T-helper 2 cell treated with Interferon-gamma antibody and Interleukin-4, amounts not matched to agents 5 μg/mL and 100 μg/mL, for 36 hours (primary cell): Measurements from ENCODE around the gene GCLM.
"Not testable (repeated sequence)": the region's sequence is repeated elsewhere in the genome, so short reads cannot be mapped to it uniquely, and the experiment has no call there.

Experiments
- DNase-seq: peaks from one replicate; pipeline ENCODE4 v3.0.0; 2021; ENCODE audit warnings: low spot score
- H3K27ac Mint-ChIP-seq: one replicate; pipeline ENCODE4 v1.8.0; 2021; ENCODE audit warnings: mild to moderate bottlenecking, mixed read lengths
- H3K27me3 Mint-ChIP-seq: one replicate; pipeline ENCODE4 v1.8.0; 2021; ENCODE audit warnings: low read depth, mixed read lengths
- H3K36me3 Mint-ChIP-seq: one replicate; pipeline ENCODE4 v1.8.0; 2021; ENCODE audit warnings: low read depth, mixed read lengths
- H3K4me1 Mint-ChIP-seq: one replicate; pipeline ENCODE4 v1.8.0; 2021; ENCODE audit warnings: low read depth, mixed read lengths
- H3K4me3 Mint-ChIP-seq: one replicate; pipeline ENCODE4 v1.8.0; 2022; ENCODE audit warnings: mild to moderate bottlenecking, moderate library complexity, mixed read lengths
- H3K9me3 Mint-ChIP-seq: one replicate; pipeline ENCODE4 v1.8.0; 2021; ENCODE audit warnings: mixed read lengths

Gene GCLM

GRCh38 chr1:93909146-93910050, at the start of gene GCLM:
GCLM (minus strand) TSS chr1:93909430; CDS start chr1:93909163, 267 bp downstream.
- Mint-ChIP-seq H3K4me1 (peaks cover 33% of the 10 kb centered on the region), H3K27me3 (peaks cover 26% of the 10 kb centered on the region), H3K36me3 (peaks cover 5% of the 10 kb centered on the region), H3K4me3 (peak within 1 kb of the TSS; percentile 85), H3K27ac (peak within 1 kb of the TSS; percentile 82), H3K9me3 (peaks cover 5% of the 10 kb centered on the region)
- peak; percentile 92 for DNase-seq

GRCh38 chr1:93958726-93959100, 49.5 kb upstream of the GCLM start:
- Mint-ChIP-seq H3K27ac (no peak overlapping the region), H3K9me3 (peaks cover 33% of the 10 kb centered on the region)
- no peak for DNase-seq

DNA sequence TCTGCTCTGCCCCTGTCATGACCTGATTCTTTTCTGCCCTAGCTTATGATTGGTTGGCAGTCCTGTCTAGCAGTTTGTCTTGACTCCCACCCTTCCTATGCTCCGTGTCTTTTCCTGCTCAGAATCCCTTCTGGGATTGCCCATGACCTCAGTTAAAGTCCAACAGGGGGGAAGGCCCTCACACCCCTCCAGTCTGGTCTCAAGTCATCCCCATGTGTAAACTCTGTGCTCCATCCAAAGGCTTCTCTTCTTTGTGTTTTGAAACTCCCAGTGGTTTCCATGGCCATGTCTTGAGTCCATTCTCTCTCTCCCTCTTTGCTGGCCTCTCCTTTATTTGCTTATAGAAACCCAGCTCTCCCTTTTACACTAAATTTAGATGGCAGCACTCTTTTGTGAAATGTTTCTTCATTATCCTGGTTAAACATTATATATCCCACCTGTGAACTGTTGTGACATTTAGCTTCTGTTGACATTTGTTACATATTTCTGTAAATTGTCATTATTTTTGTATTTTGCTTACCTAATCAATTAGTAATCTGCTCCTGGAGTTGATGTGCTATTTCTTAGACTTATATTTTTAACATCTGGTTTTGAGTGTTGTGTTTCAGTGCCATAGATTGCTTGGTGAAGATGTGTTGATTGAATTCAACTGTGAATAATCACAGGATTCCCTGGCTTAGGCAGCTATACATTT, 48.9 kb upstream of the GCLM start:
- H3K4me3 Mint-ChIP-seq, result no peak overlapping the region
- peaks cover 4% of the 10 kb centered on the region for H3K27me3 Mint-ChIP-seq
- no peak for DNase-seq
- H3K9me3 Mint-ChIP-seq, result peaks cover 33% of the 10 kb centered on the region
- no peaks in the 10 kb centered on the region for H3K36me3 Mint-ChIP-seq
- no peak overlapping the region for H3K27ac Mint-ChIP-seq
- H3K4me1 Mint-ChIP-seq, result no peaks in the 10 kb centered on the region

More at GRCh38 chr1:93958726-93959100, 49.5 kb upstream of the GCLM start:
- H3K27me3 Mint-ChIP-seq, result peaks cover 4% of the 10 kb centered on the region
- no peaks in the 10 kb centered on the region for H3K36me3 Mint-ChIP-seq
- no peak overlapping the region for H3K4me3 Mint-ChIP-seq
- H3K4me1 Mint-ChIP-seq, result no peaks in the 10 kb centered on the region

- Mint-ChIP-seq H3K4me3 (no peak overlapping the region), H3K27ac (no peak overlapping the region), H3K9me3 (peaks cover 47% of the 10 kb centered on the region), H3K4me1 (no peaks in the 10 kb centered on the region), H3K36me3 (no peaks in the 10 kb centered on the region), H3K27me3 (peaks cover 4% of the 10 kb centered on the region)
- DNase-seq, result no peak
These were observed 46.5 kb upstream of the GCLM start for GRCh38 chr1:93955765-93956164.

DNA sequence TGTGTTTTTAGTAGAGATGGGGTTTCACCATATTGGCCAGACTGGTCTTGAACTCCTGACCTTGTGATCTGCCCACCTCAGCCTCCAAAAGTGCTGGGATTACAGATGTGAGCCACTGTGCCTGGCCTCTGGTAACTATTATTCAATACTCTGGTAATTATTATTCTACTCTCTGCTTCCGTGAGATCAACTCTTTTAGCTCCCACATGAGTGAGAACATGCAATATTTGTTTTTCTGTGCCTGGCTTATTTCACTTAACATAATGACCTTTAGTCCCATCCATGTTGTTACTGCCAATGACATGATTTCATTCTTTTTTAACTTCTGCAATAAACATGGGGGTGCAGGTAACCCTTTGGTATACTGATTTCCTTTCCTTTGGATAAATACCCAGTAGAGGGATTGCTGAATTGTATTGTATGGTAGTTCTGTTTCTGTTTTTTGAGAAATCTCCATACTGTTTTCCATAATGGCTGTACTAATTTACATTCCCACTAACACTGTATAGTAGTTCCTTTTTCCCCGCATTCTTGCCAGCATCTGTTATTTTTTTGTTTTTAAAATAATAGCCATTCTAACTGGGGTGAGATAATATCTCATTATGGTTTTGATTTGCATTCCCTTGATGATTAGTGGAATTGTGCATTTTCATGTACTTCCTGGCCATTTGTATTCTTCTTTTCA, 37.9 kb upstream of the GCLM start:
- not testable (repeated sequence) for H3K27ac Mint-ChIP-seq, DNase-seq, H3K4me3 Mint-ChIP-seq, H3K4me1 Mint-ChIP-seq, H3K9me3 Mint-ChIP-seq, H3K36me3 Mint-ChIP-seq
- peaks cover 10% of the 10 kb centered on the region for H3K27me3 Mint-ChIP-seq

DNA sequence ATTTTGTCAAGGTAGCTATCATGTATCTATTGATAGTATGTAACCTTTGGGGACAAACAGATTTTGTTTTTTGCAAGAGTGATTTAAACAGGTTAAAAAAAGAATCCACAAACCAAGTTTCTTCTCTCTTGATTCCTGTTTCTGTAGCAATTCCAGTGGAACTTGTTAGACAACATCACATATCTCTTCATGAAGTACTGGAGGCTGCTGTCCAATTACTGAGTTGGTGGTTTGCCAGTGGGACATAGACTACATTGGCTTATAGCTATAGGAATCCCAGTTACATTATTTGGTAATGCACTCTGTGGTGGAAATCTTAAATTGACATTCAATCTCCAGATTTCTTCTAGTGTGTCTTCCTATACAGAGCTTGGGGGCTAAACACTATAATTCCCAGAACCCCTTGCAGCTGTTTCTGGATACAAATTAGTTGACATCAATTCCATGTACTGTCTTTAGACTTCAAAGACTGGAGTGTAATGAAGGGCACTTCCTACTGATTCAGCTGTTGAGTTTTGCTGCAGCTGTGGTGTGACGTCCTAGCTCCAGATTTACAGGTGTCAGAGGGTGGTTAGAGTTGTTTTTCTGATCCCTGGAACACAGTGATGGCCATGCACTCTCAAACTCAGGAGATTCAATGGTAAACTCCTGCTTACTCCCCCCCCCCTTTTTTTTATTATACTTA, 29.4 kb upstream of the GCLM start:
- Mint-ChIP-seq H3K4me3 (no peak overlapping the region), H3K27ac (no peak overlapping the region), H3K27me3 (no peaks in the 10 kb centered on the region), H3K4me1 (no peaks in the 10 kb centered on the region), H3K36me3 (no peaks in the 10 kb centered on the region), H3K9me3 (peaks cover 6% of the 10 kb centered on the region)
- no peak for DNase-seq

- H3K4me3 Mint-ChIP-seq, result no peak overlapping the region
- H3K9me3 Mint-ChIP-seq, result peaks cover 6% of the 10 kb centered on the region
- no peaks in the 10 kb centered on the region for H3K36me3 Mint-ChIP-seq
- H3K4me1 Mint-ChIP-seq, result no peaks in the 10 kb centered on the region
- no peak for DNase-seq
- H3K27me3 Mint-ChIP-seq, result no peaks in the 10 kb centered on the region
- no peak overlapping the region for H3K27ac Mint-ChIP-seq
These were observed 28.8 kb upstream of the GCLM start for GRCh38 chr1:93937997-93938396.

DNA sequence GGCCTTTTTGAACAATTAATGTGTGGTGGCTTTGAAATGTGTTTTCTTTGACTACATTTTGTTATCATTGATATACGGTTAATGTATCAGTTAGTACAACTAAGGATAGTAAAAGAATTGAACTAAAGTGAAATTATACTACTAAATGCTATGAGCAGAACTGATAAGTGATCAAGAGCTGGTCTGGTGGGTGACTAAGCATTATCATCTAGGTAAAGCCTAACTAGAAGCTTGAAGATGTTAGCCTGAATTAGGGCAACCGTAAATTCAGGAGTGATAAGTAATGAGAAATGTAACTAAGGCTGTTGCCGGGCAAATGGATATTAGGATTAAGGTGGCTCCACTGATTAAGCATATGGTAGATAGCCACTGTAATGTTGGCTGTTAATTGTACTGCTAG, 16.0 kb upstream of the GCLM start:
- H3K4me1 Mint-ChIP-seq, result peaks cover 3% of the 10 kb centered on the region
- peaks cover 21% of the 10 kb centered on the region for H3K27me3 Mint-ChIP-seq
- no peak overlapping the region for H3K27ac Mint-ChIP-seq
- no peak overlapping the region for H3K4me3 Mint-ChIP-seq
- DNase-seq, result no peak
- no peaks in the 10 kb centered on the region for H3K36me3 Mint-ChIP-seq
- H3K9me3 Mint-ChIP-seq, result peaks cover 3% of the 10 kb centered on the region

DNA sequence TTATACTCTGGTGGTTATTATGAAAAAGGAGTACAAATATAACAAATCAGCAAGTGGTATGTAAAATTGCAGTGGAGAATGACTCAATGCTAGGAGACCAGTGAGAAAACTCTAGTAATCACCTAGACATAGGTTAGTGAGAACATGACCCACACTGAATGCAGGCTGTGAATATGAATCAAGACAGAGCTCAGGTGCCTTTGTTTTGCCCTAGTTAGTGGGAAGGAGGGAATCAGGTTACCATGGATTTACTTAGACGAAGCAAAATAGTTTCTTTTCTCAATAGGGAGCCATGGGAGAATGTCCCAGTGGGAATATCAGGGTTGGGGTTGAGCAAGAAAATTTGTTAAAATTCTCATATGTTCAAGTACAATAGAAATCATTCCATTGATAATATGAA, 10.6 kb upstream of the GCLM start:
- Mint-ChIP-seq H3K27me3 (peaks cover 25% of the 10 kb centered on the region), H3K9me3 (no peaks in the 10 kb centered on the region), H3K4me3 (no peak overlapping the region), H3K27ac (no peak overlapping the region), H3K4me1 (no peaks in the 10 kb centered on the region), H3K36me3 (no peaks in the 10 kb centered on the region)
- DNase-seq, result no peak

DNA sequence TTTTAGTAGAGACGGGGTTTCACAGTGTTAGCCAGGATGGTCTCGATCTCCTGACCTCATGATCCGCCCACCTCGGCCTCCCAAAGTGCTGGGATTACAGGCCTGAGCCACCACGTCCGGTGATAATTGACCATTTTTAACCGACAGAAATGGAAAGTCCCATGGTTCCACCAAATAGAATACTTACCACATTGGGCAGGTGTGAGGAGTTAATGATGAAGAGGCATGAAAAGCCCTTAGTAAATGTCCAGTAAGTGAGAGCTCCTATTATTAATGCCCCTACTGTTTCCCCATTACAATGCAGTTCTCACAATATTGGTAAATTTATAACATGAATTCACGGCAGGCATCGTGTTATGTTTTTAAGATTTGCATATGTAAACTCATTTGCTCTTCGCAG, 8.1 kb upstream of the GCLM start:
- H3K4me1 Mint-ChIP-seq, result no peaks in the 10 kb centered on the region
- H3K27ac Mint-ChIP-seq, result no peak overlapping the region
- H3K27me3 Mint-ChIP-seq, result peaks cover 41% of the 10 kb centered on the region
- H3K36me3 Mint-ChIP-seq, result no peaks in the 10 kb centered on the region
- no peaks in the 10 kb centered on the region for H3K9me3 Mint-ChIP-seq
- no peak for DNase-seq
- no peak overlapping the region for H3K4me3 Mint-ChIP-seq

DNA sequence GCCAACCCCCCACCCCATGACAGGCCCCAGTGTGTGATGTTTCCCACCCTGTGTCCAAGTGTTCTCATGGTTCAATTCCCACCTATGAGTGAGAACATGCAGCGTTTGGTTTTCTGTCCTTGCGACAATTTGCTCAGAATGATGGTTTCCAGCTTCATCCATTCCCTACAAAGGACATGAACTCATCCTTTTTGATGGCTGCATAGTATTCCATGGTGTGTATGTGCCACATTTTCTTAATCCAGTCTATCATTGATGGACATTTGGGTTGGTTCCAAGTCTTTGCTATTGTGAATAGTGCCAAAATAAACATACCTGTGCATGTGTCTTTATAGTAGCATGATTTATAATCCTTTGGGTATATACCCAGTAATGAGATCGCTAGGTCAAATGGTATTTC, 1.6 kb upstream of the GCLM start:
- not testable (repeated sequence) for H3K9me3 Mint-ChIP-seq, H3K36me3 Mint-ChIP-seq, H3K27ac Mint-ChIP-seq, H3K4me3 Mint-ChIP-seq, DNase-seq
- Mint-ChIP-seq H3K4me1 (peaks cover 26% of the 10 kb centered on the region), H3K27me3 (peaks cover 36% of the 10 kb centered on the region)

DNA sequence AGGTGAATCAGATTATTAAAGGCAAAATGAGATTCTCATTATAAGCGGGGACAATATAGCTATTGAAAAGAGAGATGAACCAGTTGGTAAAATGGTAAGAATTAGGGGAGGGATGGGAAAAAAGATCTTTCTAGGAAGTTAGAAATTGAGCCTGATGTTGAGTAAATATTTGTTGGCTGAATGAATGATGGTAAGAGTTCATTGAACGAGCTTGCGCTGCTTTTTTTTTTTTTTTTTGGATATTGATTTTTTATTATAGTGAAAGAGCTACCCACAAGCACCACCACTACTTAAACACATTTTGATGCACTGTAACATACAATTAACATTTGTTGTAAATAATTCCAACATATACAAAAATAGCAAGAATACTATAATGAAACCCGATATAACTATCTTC, 1.1 kb upstream of the GCLM start:
- Mint-ChIP-seq H3K4me1 (peaks cover 28% of the 10 kb centered on the region), H3K36me3 (peaks cover 5% of the 10 kb centered on the region), H3K27me3 (peaks cover 33% of the 10 kb centered on the region), H3K4me3 (peak overlapping the region; percentile 81), H3K9me3 (peaks cover 5% of the 10 kb centered on the region), H3K27ac (peak overlapping the region; percentile 71)
- DNase-seq, result no peak

DNA sequence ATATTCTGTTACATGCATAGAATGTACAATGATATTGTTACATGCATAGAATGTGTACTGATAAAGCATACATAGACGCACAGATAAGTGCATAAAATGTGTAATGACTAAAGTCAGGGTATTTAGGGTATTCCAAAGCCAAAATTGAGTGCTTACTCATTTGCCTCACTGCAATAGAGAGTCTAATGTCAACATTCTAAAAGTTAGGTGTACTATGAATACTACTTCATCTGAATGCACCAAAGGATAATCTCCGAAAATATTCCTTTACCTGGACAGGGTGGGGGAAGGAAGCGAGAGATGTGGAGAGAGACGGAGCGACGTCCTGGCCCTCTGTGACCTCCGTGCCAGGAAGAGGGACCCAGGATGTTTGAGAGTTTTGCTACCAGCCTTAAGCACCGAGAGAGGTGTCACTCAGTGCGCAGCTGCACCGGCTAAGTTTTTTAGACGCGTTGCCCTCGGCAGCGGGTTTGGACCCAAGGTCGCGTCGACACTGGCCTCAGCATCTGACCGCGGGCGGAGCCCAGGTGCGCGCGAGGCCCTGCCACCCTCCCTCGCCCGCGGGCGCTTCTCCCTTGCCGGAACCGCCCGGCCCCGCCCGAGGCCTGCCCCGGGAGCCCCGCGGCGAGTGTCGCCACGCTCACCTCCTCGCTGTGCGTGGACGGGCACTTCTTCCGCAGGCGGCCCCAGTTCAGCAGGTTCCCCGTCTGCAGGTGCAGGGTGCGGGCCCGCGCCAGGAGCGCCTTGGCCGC, 660 bp downstream of the GCLM start:
- peak; percentile 43 for DNase-seq

More for the DNA sequence above, 660 bp downstream of the GCLM start:
- Mint-ChIP-seq H3K4me3 (peak overlapping the region; percentile 85), H3K4me1 (peaks cover 40% of the 10 kb centered on the region), H3K36me3 (peaks cover 8% of the 10 kb centered on the region), H3K27ac (peak overlapping the region; percentile 82), H3K27me3 (peaks cover 18% of the 10 kb centered on the region), H3K9me3 (peaks cover 5% of the 10 kb centered on the region)
